Measurements from ENCODE around the gene TNFSF10. TPM values are rescaled to one million over a fixed set of nuclear protein-coding genes. Genes with fewer than 3 reads are reported as not detected.

The TNFSF10 gene
- total RNA-seq, 1 experiment from 2014 or later = 0.22 TPM

DNA sequence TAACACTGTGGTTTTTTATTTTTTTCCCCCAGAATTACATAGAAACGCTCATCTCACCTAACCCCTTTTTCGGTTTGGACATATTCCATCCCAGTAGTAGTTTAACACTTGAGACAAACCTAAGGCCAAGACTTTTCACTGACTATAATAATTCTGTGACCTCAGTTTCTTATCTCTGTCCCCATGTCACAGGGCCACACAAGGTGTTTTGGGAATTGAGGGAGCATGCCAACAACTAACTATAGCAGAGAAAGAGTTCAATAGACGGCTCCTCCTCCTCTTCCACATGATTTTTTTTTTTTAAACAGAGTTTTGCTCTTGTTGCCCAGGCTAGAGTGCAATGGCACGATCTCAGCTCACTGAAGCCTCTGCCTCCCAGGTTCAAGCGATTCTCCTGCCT, 47.5 kb downstream of the TNFSF10 start:
- no peaks in the 10 kb centered on the region for H3K27me3 Mint-ChIP-seq (ENCODE audit: low read depth)
- H3K4me1 Mint-ChIP-seq = peaks cover 20% of the 10 kb centered on the region
- peaks cover 6% of the 10 kb centered on the region; the same call in 1 of the 2 replicates for H3K36me3 Mint-ChIP-seq
- no peak overlapping the region for H3K27ac Mint-ChIP-seq
- H3K9me3 Mint-ChIP-seq = peaks cover 15% of the 10 kb centered on the region
- ChIA-PET POLR2A (no interaction called here), CTCF (interaction anchor here (0.8 to 3.0 kb wide), 3 partner anchors 14 to 146 kb away, joined by 3 to 23 read pairs (median 6); partner anchors contain the start of gene GHSR)
- DNase-seq (ENCODE audit: low spot score) (no peak), ATAC-seq (no peak)
- no peak overlapping the region for H3K4me3 Mint-ChIP-seq
- TF ChIP-seq EMX1 (CRISPR knock-in tag; IDR thresholded peaks at IDR 0.05) (no peak), E2F5 (CRISPR knock-in tag; IDR thresholded peaks at IDR 0.05) (no peak), SMAD3 (CRISPR knock-in tag; IDR thresholded peaks at IDR 0.05; ENCODE audit: borderline replicate concordance) (no peak)
- TF ChIP-seq, protein P1, sequence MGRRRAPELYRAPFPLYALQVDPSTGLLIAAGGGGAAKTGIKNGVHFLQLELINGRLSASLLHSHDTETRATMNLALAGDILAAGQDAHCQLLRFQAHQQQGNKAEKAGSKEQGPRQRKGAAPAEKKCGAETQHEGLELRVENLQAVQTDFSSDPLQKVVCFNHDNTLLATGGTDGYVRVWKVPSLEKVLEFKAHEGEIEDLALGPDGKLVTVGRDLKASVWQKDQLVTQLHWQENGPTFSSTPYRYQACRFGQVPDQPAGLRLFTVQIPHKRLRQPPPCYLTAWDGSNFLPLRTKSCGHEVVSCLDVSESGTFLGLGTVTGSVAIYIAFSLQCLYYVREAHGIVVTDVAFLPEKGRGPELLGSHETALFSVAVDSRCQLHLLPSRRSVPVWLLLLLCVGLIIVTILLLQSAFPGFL (CRISPR knock-in tag; IDR thresholded peaks at IDR 0.05; ENCODE audit: borderline replicate concordance) = no peak
- TF ChIP-seq, protein P2, sequence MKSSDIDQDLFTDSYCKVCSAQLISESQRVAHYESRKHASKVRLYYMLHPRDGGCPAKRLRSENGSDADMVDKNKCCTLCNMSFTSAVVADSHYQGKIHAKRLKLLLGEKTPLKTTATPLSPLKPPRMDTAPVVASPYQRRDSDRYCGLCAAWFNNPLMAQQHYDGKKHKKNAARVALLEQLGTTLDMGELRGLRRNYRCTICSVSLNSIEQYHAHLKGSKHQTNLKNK (CRISPR knock-in tag; IDR thresholded peaks at IDR 0.05) = no peak

GRCh38 chr3:172471903-172472302, 51.3 kb downstream of the TNFSF10 start:
- POLR2A ChIA-PET = no interaction called here
- ATAC-seq (no peak), DNase-seq (ENCODE audit: low spot score) (no peak)
- H3K4me3 Mint-ChIP-seq = no peak overlapping the region
- H3K9me3 Mint-ChIP-seq = peaks cover 18% of the 10 kb centered on the region
- peaks cover 8% of the 10 kb centered on the region for H3K4me1 Mint-ChIP-seq
- H3K27ac Mint-ChIP-seq = no peak overlapping the region
- H3K36me3 Mint-ChIP-seq = peaks cover 6% of the 10 kb centered on the region; the same call in 1 of the 2 replicates
- H3K27me3 Mint-ChIP-seq (ENCODE audit: low read depth) = no peaks in the 10 kb centered on the region; the same call in 1 of the 2 replicates
- CTCF ChIA-PET = interaction anchor here (0.6 kb wide), 1 partner anchor 10 kb away, joined by 4 read pairs; no protein-coding TSS in a partner anchor
- no peak for TF ChIP-seq USF1 (CRISPR knock-in tag; IDR thresholded peaks at IDR 0.05)
- no peak for TF ChIP-seq ZBTB21 (CRISPR knock-in tag; IDR thresholded peaks at IDR 0.05; ENCODE audit: borderline replicate concordance)
- TF ChIP-seq NFE2L1 (CRISPR knock-in tag; IDR thresholded peaks at IDR 0.05) = no peak
- TF ChIP-seq ZNF121 (CRISPR knock-in tag; IDR thresholded peaks at IDR 0.05) = no peak
- TF ChIP-seq, protein P3, sequence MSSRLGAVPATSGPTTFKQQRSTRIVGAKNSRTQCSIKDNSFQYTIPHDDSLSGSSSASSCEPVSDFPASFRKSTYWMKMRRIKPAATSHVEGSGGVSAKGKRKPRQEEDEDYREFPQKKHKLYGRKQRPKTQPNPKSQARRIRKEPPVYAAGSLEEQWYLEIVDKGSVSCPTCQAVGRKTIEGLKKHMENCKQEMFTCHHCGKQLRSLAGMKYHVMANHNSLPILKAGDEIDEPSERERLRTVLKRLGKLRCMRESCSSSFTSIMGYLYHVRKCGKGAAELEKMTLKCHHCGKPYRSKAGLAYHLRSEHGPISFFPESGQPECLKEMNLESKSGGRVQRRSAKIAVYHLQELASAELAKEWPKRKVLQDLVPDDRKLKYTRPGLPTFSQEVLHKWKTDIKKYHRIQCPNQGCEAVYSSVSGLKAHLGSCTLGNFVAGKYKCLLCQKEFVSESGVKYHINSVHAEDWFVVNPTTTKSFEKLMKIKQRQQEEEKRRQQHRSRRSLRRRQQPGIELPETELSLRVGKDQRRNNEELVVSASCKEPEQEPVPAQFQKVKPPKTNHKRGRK (CRISPR knock-in tag; IDR thresholded peaks at IDR 0.05; ENCODE audit: borderline replicate concordance) = no peak
- TF ChIP-seq ETV6 (CRISPR knock-in tag; IDR thresholded peaks at IDR 0.05) = no peak
- TF ChIP-seq, protein P4, sequence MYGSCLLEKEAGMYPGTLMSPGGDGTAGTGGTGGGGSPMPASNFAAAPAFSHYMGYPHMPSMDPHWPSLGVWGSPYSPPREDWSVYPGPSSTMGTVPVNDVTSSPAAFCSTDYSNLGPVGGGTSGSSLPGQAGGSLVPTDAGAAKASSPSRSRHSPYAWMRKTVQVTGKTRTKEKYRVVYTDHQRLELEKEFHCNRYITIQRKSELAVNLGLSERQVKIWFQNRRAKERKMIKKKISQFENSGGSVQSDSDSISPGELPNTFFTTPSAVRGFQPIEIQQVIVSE (CRISPR knock-in tag; IDR thresholded peaks at IDR 0.05; ENCODE audit: borderline replicate concordance) = no peak
- TF ChIP-seq E2F4 (CRISPR knock-in tag; IDR thresholded peaks at IDR 0.05; ENCODE audit: borderline replicate concordance, low read depth) = no peak
- no peak for TF ChIP-seq ZNF396 (CRISPR knock-in tag; IDR thresholded peaks at IDR 0.05; ENCODE audit: borderline replicate concordance)
- TF ChIP-seq ZBTB43 (CRISPR knock-in tag; IDR thresholded peaks at IDR 0.05) = no peak
- TF ChIP-seq HMGA2 (CRISPR knock-in tag; IDR thresholded peaks at IDR 0.05) = no peak
- TF ChIP-seq, protein P5, sequence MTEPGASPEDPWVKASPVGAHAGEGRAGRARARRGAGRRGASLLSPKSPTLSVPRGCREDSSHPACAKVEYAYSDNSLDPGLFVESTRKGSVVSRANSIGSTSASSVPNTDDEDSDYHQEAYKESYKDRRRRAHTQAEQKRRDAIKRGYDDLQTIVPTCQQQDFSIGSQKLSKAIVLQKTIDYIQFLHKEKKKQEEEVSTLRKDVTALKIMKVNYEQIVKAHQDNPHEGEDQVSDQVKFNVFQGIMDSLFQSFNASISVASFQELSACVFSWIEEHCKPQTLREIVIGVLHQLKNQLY (CRISPR knock-in tag; IDR thresholded peaks at IDR 0.05) = no peak
- TF ChIP-seq NFYB (CRISPR knock-in tag; conservative IDR thresholded peaks at IDR 0.05; ENCODE audit: low read depth) = no peak
- TF ChIP-seq TEAD4 (CRISPR knock-in tag; IDR thresholded peaks at IDR 0.05) = no peak
- no peak for TF ChIP-seq ZNF138 (CRISPR knock-in tag; conservative IDR thresholded peaks at IDR 0.05)
- no peak for TF ChIP-seq CBFB (CRISPR knock-in tag; IDR thresholded peaks at IDR 0.05; ENCODE audit: low read depth)
- no peak for TF ChIP-seq ARID4B (CRISPR knock-in tag; IDR thresholded peaks at IDR 0.05; ENCODE audit: borderline replicate concordance)

Measured in WTC11 (cell line).